Liver (tissue), 9 donors: ENCODE data around the gene CDC27. TPM values are rescaled to one million over a fixed set of nuclear protein-coding genes. Genes with fewer than 3 reads are reported as not detected.

ENCODE experiments used
- DNase-seq: peaks from one replicate; pipeline ENCODE4 v3.0.0-alpha.2; 2017; ENCODE audit warnings: low spot score
- H3K27ac ChIP-seq, 2 donors: one replicate each; pipeline ENCODE4 v1.7.0; 2013; ENCODE audit warnings: inconsistent platforms in 2 of 2, low read length in 2 of 2, control low read depth in 1 of 2, low read depth in 1 of 2, mild to moderate bottlenecking in 1 of 2
- H3K27me3 ChIP-seq, 4 donors: one replicate each; pipeline versions ENCODE4 v1.6.1 to v1.7.0; 2013; ENCODE audit warnings: low read length in 3 of 4, inconsistent platforms in 1 of 4, mild to moderate bottlenecking in 1 of 4, moderate library complexity in 1 of 4; ENCODE audit not compliant: control insufficient read depth in 4 of 4, insufficient read depth in 4 of 4
- H3K36me3 ChIP-seq, 4 donors: one replicate each; pipeline versions ENCODE4 v1.6.1 to v1.7.0; 2013; ENCODE audit warnings: low read length in 3 of 4, mild to moderate bottlenecking in 3 of 4, low read depth in 1 of 4, moderate library complexity in 1 of 4; ENCODE audit not compliant: control insufficient read depth in 4 of 4, insufficient read depth in 3 of 4
- H3K4me1 ChIP-seq, 4 donors: one replicate each; pipeline versions ENCODE4 v1.6.1 to v1.7.0; 2013; ENCODE audit warnings: low read length in 3 of 4, mild to moderate bottlenecking in 3 of 4, moderate library complexity in 1 of 4; ENCODE audit not compliant: control insufficient read depth in 4 of 4, insufficient read depth in 4 of 4
- H3K4me3 ChIP-seq, 3 donors: one replicate each; pipeline versions ENCODE4 v1.6.1 to v1.7.0; 2013; ENCODE audit warnings: low read length in 3 of 3, control low read depth in 1 of 3, low read depth in 1 of 3, mild to moderate bottlenecking in 1 of 3
- H3K9ac ChIP-seq, 2 donors: one replicate each; pipeline ENCODE4 v1.7.0; 2013; ENCODE audit warnings: low read length in 2 of 2, mild to moderate bottlenecking in 2 of 2, moderate library complexity in 2 of 2, control low read depth in 1 of 2, low read depth in 1 of 2
- H3K9me3 ChIP-seq, 4 donors: one replicate each; pipeline versions ENCODE4 v1.6.1 to v1.7.0; 2013; ENCODE audit warnings: low read length in 3 of 4; ENCODE audit not compliant: control insufficient read depth in 4 of 4
- ATF3 ChIP-seq: IDR thresholded peaks from 2 replicates; pipeline ENCODE4 v1.6.1; 2016; ENCODE audit warnings: antibody characterized with exemption
- CTCF ChIP-seq: fragments of 150-350 bp; IDR thresholded peaks from 2 replicates; pipeline ENCODE4 v1.5.1; 2017; ENCODE audit warnings: improper control_type of control experiment, low read depth, low read length; ENCODE audit not compliant: missing input control
- EGR1 ChIP-seq, 2 donors: IDR thresholded peaks; 2 replicates each; pipeline ENCODE4 v1.6.1; 2016 to 2018; ENCODE audit warnings: antibody characterized with exemption in 2 of 2, low read depth in 2 of 2
- FOXA1 ChIP-seq: IDR thresholded peaks from 2 replicates; pipeline ENCODE4 v1.6.1; 2016; ENCODE audit warnings: antibody characterized with exemption
- FOXA2 ChIP-seq: IDR thresholded peaks from 2 replicates; pipeline ENCODE4 v1.6.1; 2016; ENCODE audit warnings: antibody characterized with exemption
- GABPA ChIP-seq, 2 donors: IDR thresholded peaks in 1 of 2; conservative IDR thresholded peaks in 1 of 2; 2 replicates each; pipeline ENCODE4 v1.6.1; 2016; ENCODE audit warnings: antibody characterized with exemption in 2 of 2, mild to moderate bottlenecking in 1 of 2, moderate library complexity in 1 of 2
- HNF4G ChIP-seq: IDR thresholded peaks from 2 replicates; pipeline ENCODE4 v1.6.1; 2016; ENCODE audit warnings: antibody characterized with exemption
- JUND ChIP-seq, 2 donors: IDR thresholded peaks; 2 replicates each; pipeline ENCODE4 v1.6.1; 2016; ENCODE audit warnings: antibody characterized with exemption in 2 of 2
- MAX ChIP-seq: IDR thresholded peaks from 2 replicates; pipeline ENCODE4 v1.6.1; 2016; ENCODE audit warnings: antibody characterized with exemption
- RAD21 ChIP-seq, 2 donors: IDR thresholded peaks; 2 replicates each; pipeline ENCODE4 v1.6.1; 2016; ENCODE audit warnings: antibody characterized with exemption in 2 of 2, mild to moderate bottlenecking in 2 of 2
- RXRA ChIP-seq, 2 donors: IDR thresholded peaks; 2 replicates each; pipeline ENCODE4 v1.6.1; 2017 to 2018; ENCODE audit warnings: antibody characterized with exemption in 2 of 2, mild to moderate bottlenecking in 1 of 2
- SP1 ChIP-seq: IDR thresholded peaks from 2 replicates; pipeline ENCODE4 v1.6.1; 2018; ENCODE audit warnings: antibody characterized with exemption, mild to moderate bottlenecking
- TAF1 ChIP-seq: conservative IDR thresholded peaks from 2 replicates; pipeline ENCODE4 v1.6.1; 2016; ENCODE audit warnings: antibody characterized with exemption, mild to moderate bottlenecking
- YY1 ChIP-seq: IDR thresholded peaks from 2 replicates; pipeline ENCODE4 v1.6.1; 2016; ENCODE audit warnings: antibody characterized with exemption, mild to moderate bottlenecking
- WGBS: extraction: QIAGEN DNeasy Blood & Tissue Kit; methylation state at CpG from one replicate; pipeline ENCODE4 v1.1.7; 2013; 5-methylcytosine and 5-hydroxymethylcytosine counted together
- polyA plus RNA-seq, 2 donors: library from polyadenylated mRNA; stranded (reverse) in 1 of 2; unstranded in 1 of 2; fragments of 200-250 nt in 1 of 2; fragments of >200 nt in 1 of 2; fragmentation: Nextera tagmentation in 1 of 2; extraction: Ambion mirVana in 1 of 2; gene quantifications; one replicate each; pipeline versions ENCODE4 v1.2.1 to v1.2.3, GENCODE V29; 2013 to 2015
- total RNA-seq, 2 donors: library from RNA; depleted of rRNA; stranded (reverse); fragments of >200 nt; gene quantifications; one replicate each; pipeline ENCODE4 v1.2.3, GENCODE V29; 2014
- TF ChIP-seq, protein P1 (sequence below): IDR thresholded peaks from 2 replicates; pipeline ENCODE4 v1.6.1; 2016; ENCODE audit warnings: antibody characterized with exemption
- TF ChIP-seq, protein P2 (sequence below): IDR thresholded peaks from 2 replicates; pipeline ENCODE4 v1.6.1; 2016; ENCODE audit warnings: antibody characterized with exemption, mild to moderate bottlenecking
- donor health status: healthy.
- donor health status: healthy.
- donor health status: healthy.
- donor health status: healthy.
- donor health status: healthy.

CDC27 gene
- total and polyA plus RNA-seq, 4 donors, result 16.8 to 148 (median 27.1) TPM

DNA sequence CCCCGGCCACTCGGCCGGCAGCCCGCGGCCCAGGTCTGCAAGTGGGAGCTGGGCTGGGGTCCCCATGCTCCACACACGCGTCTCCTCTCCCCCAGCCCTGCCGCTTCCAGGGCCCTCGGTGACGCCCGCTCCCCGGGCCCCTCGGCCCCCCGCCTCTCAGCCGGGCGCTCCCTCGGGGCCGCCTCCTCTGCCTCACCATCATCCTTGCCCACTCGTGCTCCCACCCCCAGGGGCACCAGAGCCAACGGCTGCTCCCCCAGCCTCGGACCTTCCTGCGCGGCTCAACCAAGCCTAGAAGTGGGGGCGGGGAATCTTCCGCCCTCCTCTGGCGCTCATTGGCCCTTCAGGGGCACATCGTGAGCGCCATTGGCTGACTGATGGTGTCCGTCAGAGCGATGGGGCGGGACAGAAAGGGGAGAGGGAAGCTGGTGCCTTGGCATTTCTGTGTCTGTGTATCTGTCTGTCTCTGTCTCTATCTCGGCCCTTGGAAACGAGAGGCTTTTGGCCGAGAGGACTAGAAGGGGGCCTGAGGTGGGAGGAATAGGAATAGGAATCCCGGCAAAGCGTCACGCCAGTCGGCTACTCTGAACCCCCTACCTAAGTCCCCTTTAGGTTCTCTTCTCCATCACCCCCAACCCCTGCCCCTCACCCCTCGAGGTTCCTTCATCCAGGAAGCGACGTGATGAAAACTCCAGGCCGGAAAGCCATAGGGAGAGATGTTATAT is 88.9 kb downstream of the CDC27 start:
- TF ChIP-seq RXRA (IDR thresholded peaks at IDR 0.05) (no peak), GABPA (IDR thresholded peaks at IDR 0.05 in 1 of 2, conservative IDR thresholded peaks at IDR 0.05 in 1 of 2) (peak in 1 of 2 donors; percentile 29), FOXA1 (no peak), RAD21 (IDR thresholded peaks at IDR 0.05) (peak in 1 of 2 donors; percentile 28), SP1 (peak; percentile 90), CTCF (no peak), YY1 (no peak)
- Histone ChIP-seq H3K9me3 (no peaks in the 10 kb centered on the region), H3K36me3 (no peaks in the 10 kb centered on the region), H3K4me1 (peaks cover 0 to 6% (median 3%) of the 10 kb centered on the region in 4 donors), H3K27me3 (no peaks in the 10 kb centered on the region), H3K9ac (peak overlapping the region in 1 of 2 donors; percentile 72), H3K4me3 (peak overlapping the region; percentile 74 to 94 (median 77)), H3K27ac (peak overlapping the region in 1 of 2 donors; percentile 48)
- under 1% methylated on average over 42 of the region's 42 CpGs for WGBS
- DNase-seq, result peak; percentile 93

GRCh38 chr17:47099451-47099986 is 89.6 kb downstream of the CDC27 start:
- Histone ChIP-seq H3K27me3 (no peaks in the 10 kb centered on the region), H3K4me3 (peak overlapping the region; percentile 74 to 94 (median 77)), H3K9ac (peak overlapping the region; percentile 26 to 72), H3K36me3 (no peaks in the 10 kb centered on the region), H3K4me1 (peaks cover 0 to 6% (median 3%) of the 10 kb centered on the region in 4 donors), H3K27ac (peak overlapping the region in 1 of 2 donors; percentile 48), H3K9me3 (no peaks in the 10 kb centered on the region)
- TF ChIP-seq, protein P1, sequence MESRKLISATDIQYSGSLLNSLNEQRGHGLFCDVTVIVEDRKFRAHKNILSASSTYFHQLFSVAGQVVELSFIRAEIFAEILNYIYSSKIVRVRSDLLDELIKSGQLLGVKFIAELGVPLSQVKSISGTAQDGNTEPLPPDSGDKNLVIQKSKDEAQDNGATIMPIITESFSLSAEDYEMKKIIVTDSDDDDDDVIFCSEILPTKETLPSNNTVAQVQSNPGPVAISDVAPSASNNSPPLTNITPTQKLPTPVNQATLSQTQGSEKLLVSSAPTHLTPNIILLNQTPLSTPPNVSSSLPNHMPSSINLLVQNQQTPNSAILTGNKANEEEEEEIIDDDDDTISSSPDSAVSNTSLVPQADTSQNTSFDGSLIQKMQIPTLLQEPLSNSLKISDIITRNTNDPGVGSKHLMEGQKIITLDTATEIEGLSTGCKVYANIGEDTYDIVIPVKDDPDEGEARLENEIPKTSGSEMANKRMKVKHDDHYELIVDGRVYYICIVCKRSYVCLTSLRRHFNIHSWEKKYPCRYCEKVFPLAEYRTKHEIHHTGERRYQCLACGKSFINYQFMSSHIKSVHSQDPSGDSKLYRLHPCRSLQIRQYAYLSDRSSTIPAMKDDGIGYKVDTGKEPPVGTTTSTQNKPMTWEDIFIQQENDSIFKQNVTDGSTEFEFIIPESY, result no peak
- TF ChIP-seq RAD21 (IDR thresholded peaks at IDR 0.05) (no peak), EGR1 (IDR thresholded peaks at IDR 0.05; ENCODE audit: low read depth in 2 of 2) (no peak), JUND (IDR thresholded peaks at IDR 0.05) (no peak), RXRA (IDR thresholded peaks at IDR 0.05) (no peak), MAX (no peak), FOXA1 (no peak), HNF4G (no peak), FOXA2 (no peak), TAF1 (no peak), SP1 (no peak), CTCF (no peak), ATF3 (no peak)
- TF ChIP-seq, protein P2, sequence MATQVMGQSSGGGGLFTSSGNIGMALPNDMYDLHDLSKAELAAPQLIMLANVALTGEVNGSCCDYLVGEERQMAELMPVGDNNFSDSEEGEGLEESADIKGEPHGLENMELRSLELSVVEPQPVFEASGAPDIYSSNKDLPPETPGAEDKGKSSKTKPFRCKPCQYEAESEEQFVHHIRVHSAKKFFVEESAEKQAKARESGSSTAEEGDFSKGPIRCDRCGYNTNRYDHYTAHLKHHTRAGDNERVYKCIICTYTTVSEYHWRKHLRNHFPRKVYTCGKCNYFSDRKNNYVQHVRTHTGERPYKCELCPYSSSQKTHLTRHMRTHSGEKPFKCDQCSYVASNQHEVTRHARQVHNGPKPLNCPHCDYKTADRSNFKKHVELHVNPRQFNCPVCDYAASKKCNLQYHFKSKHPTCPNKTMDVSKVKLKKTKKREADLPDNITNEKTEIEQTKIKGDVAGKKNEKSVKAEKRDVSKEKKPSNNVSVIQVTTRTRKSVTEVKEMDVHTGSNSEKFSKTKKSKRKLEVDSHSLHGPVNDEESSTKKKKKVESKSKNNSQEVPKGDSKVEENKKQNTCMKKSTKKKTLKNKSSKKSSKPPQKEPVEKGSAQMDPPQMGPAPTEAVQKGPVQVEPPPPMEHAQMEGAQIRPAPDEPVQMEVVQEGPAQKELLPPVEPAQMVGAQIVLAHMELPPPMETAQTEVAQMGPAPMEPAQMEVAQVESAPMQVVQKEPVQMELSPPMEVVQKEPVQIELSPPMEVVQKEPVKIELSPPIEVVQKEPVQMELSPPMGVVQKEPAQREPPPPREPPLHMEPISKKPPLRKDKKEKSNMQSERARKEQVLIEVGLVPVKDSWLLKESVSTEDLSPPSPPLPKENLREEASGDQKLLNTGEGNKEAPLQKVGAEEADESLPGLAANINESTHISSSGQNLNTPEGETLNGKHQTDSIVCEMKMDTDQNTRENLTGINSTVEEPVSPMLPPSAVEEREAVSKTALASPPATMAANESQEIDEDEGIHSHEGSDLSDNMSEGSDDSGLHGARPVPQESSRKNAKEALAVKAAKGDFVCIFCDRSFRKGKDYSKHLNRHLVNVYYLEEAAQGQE, result no peak
- no peak for DNase-seq
- 9% methylated on average over 22 of the region's 22 CpGs for WGBS
